Heart left ventricle (tissue), 16 donors: ENCODE data around the gene CAPN10. TPM values are rescaled to one million over a fixed set of nuclear protein-coding genes. Genes with fewer than 3 reads are reported as not detected.

Source experiments
- ATAC-seq, 4 donors: fragments of 200-7000 bp; cut with Tn5 transposase; one replicate each; pipeline ENCODE4 v1.9.1; 2020 to 2022; ENCODE audit warnings: moderate library complexity in 4 of 4, mild to moderate bottlenecking in 3 of 4, moderate number of reproducible peaks in 1 of 4
- DNase-seq, 5 donors: peaks; one replicate each; pipeline ENCODE4 v3.0.0-alpha.2; 2020
- H3K27ac ChIP-seq, 12 donors: fragments of 200-600 bp; sonication (generic) in 4 of 12; one replicate each; pipeline versions ENCODE4 v1.5.0 to v1.8.0; 2016 to 2022; ENCODE audit warnings: mild to moderate bottlenecking in 2 of 12
- H3K27me3 ChIP-seq, 9 donors: fragments of 200-600 bp; sonication (generic) in 2 of 9; one replicate each; pipeline versions ENCODE4 v1.5.1 to v1.8.0; 2016 to 2022; ENCODE audit warnings: mild to moderate bottlenecking in 3 of 9
- H3K36me3 ChIP-seq, 9 donors: fragments of 200-600 bp; sonication (generic) in 2 of 9; one replicate each; pipeline versions ENCODE4 v1.5.0 to v1.8.0; 2018 to 2022; ENCODE audit warnings: mild to moderate bottlenecking in 2 of 9
- H3K4me1 ChIP-seq, 12 donors: fragments of 200-600 bp; sonication (generic) in 4 of 12; one replicate each; pipeline versions ENCODE4 v1.5.0 to v1.8.0; 2016 to 2022; ENCODE audit warnings: mild to moderate bottlenecking in 3 of 12
- H3K4me3 ChIP-seq, 12 donors: fragments of 200-600 bp; sonication (generic) in 4 of 12; one replicate each; pipeline versions ENCODE4 v1.5.0 to v1.8.0; 2017 to 2022; ENCODE audit warnings: mild to moderate bottlenecking in 9 of 12, moderate library complexity in 4 of 12
- H3K9me3 ChIP-seq, 12 donors: fragments of 200-600 bp; sonication (generic) in 4 of 12; one replicate each; pipeline versions ENCODE4 v1.5.0 to v1.8.0; 2016 to 2022; ENCODE audit warnings: mild to moderate bottlenecking in 1 of 12
- CTCF ChIP-seq, 12 donors: fragments of 200-600 bp; sonication (generic) in 4 of 12; IDR thresholded peaks; one replicate each; pipeline versions ENCODE4 v1.5.0 to v1.8.0; 2018 to 2022; ENCODE audit warnings: antibody characterized with exemption in 12 of 12, mild to moderate bottlenecking in 5 of 12
- POLR2A ChIP-seq, 2 donors: fragments of 450-650 bp; IDR thresholded peaks; one replicate each; pipeline ENCODE4 v1.6.1; 2017; ENCODE audit warnings: antibody characterized with exemption in 2 of 2, mild to moderate bottlenecking in 2 of 2, moderate library complexity in 2 of 2
- WGBS, 4 donors: extraction: QIAGEN DNeasy Blood & Tissue Kit in 2 of 4; methylation state at CpG; one replicate each; pipeline versions ENCODE4 v1.1.5 to v1.1.7; 2013 to 2018; 5-methylcytosine and 5-hydroxymethylcytosine counted together
- intact Hi-C, 10 donors: fragments of 100-400 bp; cut with DNase I; formaldehyde crosslinking; loops; one replicate each; pipeline versions ENCODE4 v1.11.1 to v1.14.2; 2022
- polyA plus RNA-seq, 2 donors: library from polyadenylated mRNA; stranded (reverse); fragments of 200-250 nt; gene quantifications; one replicate each; pipeline ENCODE4 v1.2.3, GENCODE V29; 2013
- total RNA-seq, 9 donors: library from RNA; depleted of rRNA in 2 of 9; stranded (reverse); fragments of >200 nt in 2 of 9; fragmentation: NEBNext Ultra II Directional in 3 of 9; extraction: Animal tissue kit (Norgen Biotek cat#: 25700) in 3 of 9; gene quantifications; one replicate each; pipeline versions ENCODE4 v1.1.0 to v1.2.4, GENCODE V29; 2016 to 2023
- donor health status: ischemic (EF 13 %, LVEDD 7.1; RV severe dilation, severe dysfunction).
- donor health status: healthy with polysubstance abuse.
- donor health status: DM: no; HTN: yes; CAD: no.
- donor health status: DM: no; HTN: no; CAD: no.
- donor health status: ischemic (EF 25% LVEDD 6.9; RV normal size, moderate dysfunction).
- donor health status: ischemic (EF 25% LVEDD 5.7; RV mildly dilated, moderate dysfunction).
- donor health status: healthy.
- donor health status: DM: yes; HTN: yes; CAD: no.
- donor health status: ischemic (EF 35%, LVEDD 5.7; RV mildly dilated, moderate dysfunction).
- donor health status: nonischemic (EF 11% LVEDD 7.7; RV severe dilation, severe dysfunction).
- donor health status: DM: yes; HTN: yes; CAD: no.
- donor health status: PGD.
- donor health status: ischemic (EF 29% LVEDD 5.4; RV normal size, mild dysfunction).
- donor health status: nonischemic (EF 23%, LVEDD 6.1; RV moderate dilation, normal function).

CAPN10 gene
- total and polyA plus RNA-seq, 11 donors, result 14.9 to 39.7 (median 21.9) TPM

GRCh38 chr2:240622060-240622411, 35.5 kb downstream of the CAPN10 start:
- Histone ChIP-seq H3K9me3 (peaks cover 0 to 13% (median 0%) of the 10 kb centered on the region in 12 donors), H3K27ac (peak overlapping the region in 1 of 12 donors; percentile 58), H3K27me3 (no peaks in the 10 kb centered on the region), H3K4me1 (peaks cover 0 to 53% (median 0%) of the 10 kb centered on the region in 12 donors), H3K36me3 (peaks cover 0 to 8% (median 0%) of the 10 kb centered on the region in 9 donors), H3K4me3 (no peak overlapping the region)
- no peak for ATAC-seq
- intact Hi-C loops, result no loop called here
- TF ChIP-seq POLR2A (IDR thresholded peaks at IDR 0.05), result no peak
- TF ChIP-seq CTCF (IDR thresholded peaks at IDR 0.05), result no peak
- DNase-seq, result peak in 2 of 5 donors; percentile 18
- 74 to 96% (median 78%) methylated on average over 8 to 9 of the region's 9 CpGs for WGBS, 4 donors

GRCh38 chr2:240622531-240623235, 36.1 kb downstream of the CAPN10 start:
- Histone ChIP-seq H3K27me3 (no peaks in the 10 kb centered on the region), H3K9me3 (peaks cover 0 to 7% (median 0%) of the 10 kb centered on the region in 12 donors), H3K36me3 (peaks cover 0 to 8% (median 0%) of the 10 kb centered on the region in 9 donors), H3K4me3 (no peak overlapping the region), H3K4me1 (peaks cover 0 to 57% (median 0%) of the 10 kb centered on the region in 12 donors), H3K27ac (peak overlapping the region in 1 of 12 donors; percentile 58)
- WGBS, 4 donors, result 33 to 58% (median 48%) methylated on average over 28 to 37 of the region's 37 CpGs
- intact Hi-C loops, result no loop called here
- DNase-seq (peak in 3 of 5 donors; percentile 15 to 76 (median 25)), ATAC-seq (no peak)
- no peak for TF ChIP-seq POLR2A (IDR thresholded peaks at IDR 0.05)
- TF ChIP-seq CTCF (IDR thresholded peaks at IDR 0.05), result no peak

- TF ChIP-seq CTCF (IDR thresholded peaks at IDR 0.05), result no peak
- no peak for TF ChIP-seq POLR2A (IDR thresholded peaks at IDR 0.05)
- Histone ChIP-seq H3K27ac (peak overlapping the region in 1 of 12 donors; percentile 52), H3K4me3 (no peak overlapping the region), H3K27me3 (no peaks in the 10 kb centered on the region), H3K36me3 (peaks cover 0 to 5% (median 0%) of the 10 kb centered on the region in 9 donors), H3K4me1 (peaks cover 0 to 57% (median 0%) of the 10 kb centered on the region in 12 donors), H3K9me3 (no peaks in the 10 kb centered on the region)
- no peak for ATAC-seq
- peak in 3 of 5 donors; percentile 9 to 22 (median 14) for DNase-seq
- intact Hi-C loops, result no loop called here
- WGBS, 4 donors, result 84 to 91% (median 90%) methylated on average over 8 to 10 of the region's 10 CpGs
Observed at GRCh38 chr2:240623531-240624010, 37.0 kb downstream of the CAPN10 start.
